A673 (cell line): ENCODE data around the gene DEUP1. TPM values are rescaled to one million over a fixed set of nuclear protein-coding genes. Genes with fewer than 3 reads are reported as not detected.

Experiments
- BruUV-seq: library from RNA; stranded (reverse); fragments of 400-500 nt; replicated peaks from 2 replicates; lab custom pipeline; 2021; lab: Mats Ljungman, UMichigan
- CTCF ChIA-PET: fragments of 300-600 bp; sonication (Branson Sonifier 250); formaldehyde crosslinking; loops from one replicate; lab custom pipeline; 2022; ENCODE audit warnings: antibody characterized with exemption; lab: Charles Lee
- POLR2A ChIA-PET: fragments of 300-600 bp; sonication (Branson Sonifier 250); formaldehyde crosslinking; loops from one replicate; lab custom pipeline; 2022; ENCODE audit warnings: antibody characterized with exemption; ENCODE audit not compliant: low non-redundant PET; lab: Charles Lee
- DNase-seq: peaks from one replicate; pipeline ENCODE4 v3.0.0-alpha.2; 2015; ENCODE audit warnings: low spot score
- H3K27ac ChIP-seq: fragments of 200-600 bp; sonication (generic); 2 replicates; pipeline ENCODE4 v1.5.1; 2016; ENCODE audit warnings: mixed run types, low read depth, mild to moderate bottlenecking, mixed read lengths, antibody characterized with exemption, low read length; ENCODE audit not compliant: poor library complexity, severe bottlenecking
- H3K27me3 ChIP-seq: fragments of 200-600 bp; sonication (generic); replicated peaks from 2 replicates; pipeline ENCODE4 v1.6.1; 2017; ENCODE audit warnings: mixed run types, low read depth, mild to moderate bottlenecking, mixed read lengths, antibody characterized with exemption, low read length; ENCODE audit not compliant: insufficient read depth, poor library complexity
- H3K36me3 ChIP-seq: fragments of 200-600 bp; sonication (generic); 2 replicates; pipeline ENCODE4 v1.6.1; 2016; ENCODE audit warnings: mixed run types, mild to moderate bottlenecking, mixed read lengths, antibody characterized with exemption, low read length; ENCODE audit not compliant: insufficient read depth, poor library complexity, severe bottlenecking
- H3K4me1 ChIP-seq: fragments of 200-600 bp; sonication (generic); 2 replicates; pipeline ENCODE4 v1.6.1; 2017; ENCODE audit warnings: mixed run types, mild to moderate bottlenecking, mixed read lengths, antibody characterized with exemption, low read length; ENCODE audit not compliant: insufficient read depth, poor library complexity, severe bottlenecking
- H3K4me3 ChIP-seq: fragments of 200-600 bp; sonication (generic); 2 replicates; pipeline ENCODE4 v1.5.1; 2016; ENCODE audit warnings: low read depth, mixed run types, mild to moderate bottlenecking, mixed read lengths, low read length; ENCODE audit not compliant: poor library complexity, severe bottlenecking
- H3K9me3 ChIP-seq: fragments of 200-600 bp; sonication (generic); 2 replicates; pipeline ENCODE4 v1.6.1; 2016; ENCODE audit warnings: mixed run types, low read depth, mild to moderate bottlenecking, mixed read lengths, antibody characterized with exemption, low read length; ENCODE audit not compliant: poor library complexity, severe bottlenecking
- EZH2 ChIP-seq: fragments of 200-600 bp; sonication (generic); IDR thresholded peaks from 2 replicates; pipeline ENCODE4 v1.6.1; 2017; ENCODE audit warnings: borderline replicate concordance, low read depth, mild to moderate bottlenecking, mixed read lengths, antibody characterized with exemption, low read length; ENCODE audit not compliant: poor library complexity, severe bottlenecking
- intact Hi-C: fragments of 100-400 bp; cut with micrococcal nuclease; formaldehyde crosslinking; loops from one replicate; pipeline ENCODE4 v1.10.0; 2022; ENCODE audit not compliant: unreplicated experiment
- total RNA-seq: library from RNA; stranded (reverse); gene quantifications from 2 replicates; pipeline ENCODE4 v1.2.3, GENCODE V29; 2021
- TF ChIP-seq, protein P1 (sequence below): fragments of 300-800, 200-600 bp; sonication (generic); conservative IDR thresholded peaks from 2 replicates; pipeline ENCODE4 v1.5.1; 2017; ENCODE audit warnings: low read depth, mild to moderate bottlenecking, antibody characterized with exemption, low read length, moderate library complexity, mixed read lengths

The DEUP1 gene
- total RNA-seq, 1 experiment from 2014 or later = not detected

DNA sequence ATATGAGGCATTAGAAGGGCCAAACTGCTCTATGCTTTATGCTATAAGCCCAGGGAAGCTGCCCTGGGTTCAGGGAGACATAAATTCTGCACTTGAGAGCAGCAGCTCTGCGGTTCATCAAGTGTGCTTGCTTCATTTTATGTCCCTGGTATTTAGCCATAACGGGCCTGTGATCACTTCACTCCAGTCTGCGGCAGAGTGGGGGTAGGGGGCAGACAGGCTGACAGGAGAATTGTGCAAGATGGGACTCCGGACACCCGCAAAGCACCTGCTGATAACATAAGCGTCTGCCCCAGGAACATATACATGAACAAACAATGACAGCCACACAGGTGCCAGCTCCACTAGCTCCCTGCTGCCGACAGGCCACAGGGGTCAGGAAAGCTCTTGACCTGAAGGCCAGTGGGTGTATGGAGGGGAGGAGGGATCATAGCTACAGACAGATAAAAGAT lies 156.5 kb downstream of the DEUP1 start:
- no peak for TF ChIP-seq EZH2
- TF ChIP-seq, protein P1, sequence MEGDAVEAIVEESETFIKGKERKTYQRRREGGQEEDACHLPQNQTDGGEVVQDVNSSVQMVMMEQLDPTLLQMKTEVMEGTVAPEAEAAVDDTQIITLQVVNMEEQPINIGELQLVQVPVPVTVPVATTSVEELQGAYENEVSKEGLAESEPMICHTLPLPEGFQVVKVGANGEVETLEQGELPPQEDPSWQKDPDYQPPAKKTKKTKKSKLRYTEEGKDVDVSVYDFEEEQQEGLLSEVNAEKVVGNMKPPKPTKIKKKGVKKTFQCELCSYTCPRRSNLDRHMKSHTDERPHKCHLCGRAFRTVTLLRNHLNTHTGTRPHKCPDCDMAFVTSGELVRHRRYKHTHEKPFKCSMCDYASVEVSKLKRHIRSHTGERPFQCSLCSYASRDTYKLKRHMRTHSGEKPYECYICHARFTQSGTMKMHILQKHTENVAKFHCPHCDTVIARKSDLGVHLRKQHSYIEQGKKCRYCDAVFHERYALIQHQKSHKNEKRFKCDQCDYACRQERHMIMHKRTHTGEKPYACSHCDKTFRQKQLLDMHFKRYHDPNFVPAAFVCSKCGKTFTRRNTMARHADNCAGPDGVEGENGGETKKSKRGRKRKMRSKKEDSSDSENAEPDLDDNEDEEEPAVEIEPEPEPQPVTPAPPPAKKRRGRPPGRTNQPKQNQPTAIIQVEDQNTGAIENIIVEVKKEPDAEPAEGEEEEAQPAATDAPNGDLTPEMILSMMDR = no peak
- CTCF ChIA-PET = no interaction called here
- no peaks in the 10 kb centered on the region for H3K9me3 ChIP-seq
- no peaks in the 10 kb centered on the region for H3K27me3 ChIP-seq
- DNase-seq = no peak
- intact Hi-C loops = no loop called here
- no peaks in the 10 kb centered on the region for H3K36me3 ChIP-seq
- POLR2A ChIA-PET = no interaction called here
- no TSS peak for BruUV-seq
- H3K4me3 ChIP-seq = no peak overlapping the region
- no peaks in the 10 kb centered on the region for H3K4me1 ChIP-seq
- no peak overlapping the region for H3K27ac ChIP-seq

Other genes starting within 250 kb of the DEUP1 start
- gene SLC36A4, start 132.8 kb upstream of the DEUP1 start, total RNA-seq = 28.2 and 31.0 TPM in 2 replicates
- gene SMCO4, start 212.6 kb downstream of the DEUP1 start, total RNA-seq = 9.3 and 11.9 TPM in 2 replicates